Smooth muscle cell of the brain vasculature (primary cell): ENCODE results near the gene C1QTNF12.

Experiments
- DNase-seq: peaks from one replicate; pipeline ENCODE4 v3.0.0-alpha.2; 2012; ENCODE audit warnings: low read depth, low spot score

Gene C1QTNF12

GRCh38 chr1:1281533-1282321, 35.2 kb upstream of the C1QTNF12 start:
- DNase-seq, result no peak

- no peak for DNase-seq
Observed at GRCh38 chr1:1280782-1281481, 34.4 kb upstream of the C1QTNF12 start.

- DNase-seq, result no peak
Observed at GRCh38 chr1:1279028-1279427, 32.5 kb upstream of the C1QTNF12 start.

- DNase-seq, result no peak
Observed at GRCh38 chr1:1278620-1279019, 32.1 kb upstream of the C1QTNF12 start.

- no peak for DNase-seq
Observed at GRCh38 chr1:1275836-1276235, 29.3 kb upstream of the C1QTNF12 start.

- no peak for DNase-seq
Observed at GRCh38 chr1:1274931-1275431, 28.5 kb upstream of the C1QTNF12 start.

GRCh38 chr1:1274299-1274930, 27.9 kb upstream of the C1QTNF12 start:
- no peak for DNase-seq

- DNase-seq, result peak; percentile 75
Observed at GRCh38 chr1:1273512-1274298, 27.2 kb upstream of the C1QTNF12 start, which contains the start of gene UBE2J2. UBE2J2 (minus strand) TSS chr1:1273854; CDS start chr1:1267992, 5,862 bp downstream.

- DNase-seq, result no peak
Observed at GRCh38 chr1:1273209-1273511, 26.6 kb upstream of the C1QTNF12 start.

GRCh38 chr1:1272341-1273208, 26.1 kb upstream of the C1QTNF12 start:
- no peak for DNase-seq

GRCh38 chr1:1270813-1271212, 24.3 kb upstream of the C1QTNF12 start:
- no peak for DNase-seq

GRCh38 chr1:1268284-1268682, 21.8 kb upstream of the C1QTNF12 start:
- DNase-seq, result no peak

- DNase-seq, result no peak
Observed at GRCh38 chr1:1267488-1268283, 21.2 kb upstream of the C1QTNF12 start.

- DNase-seq, result peak; percentile 68
Observed at GRCh38 chr1:1264868-1265272, 18.3 kb upstream of the C1QTNF12 start.

- no peak for DNase-seq
Observed at GRCh38 chr1:1264026-1264425, 17.5 kb upstream of the C1QTNF12 start.

- DNase-seq, result no peak
Observed at GRCh38 chr1:1262758-1263157, 16.2 kb upstream of the C1QTNF12 start.

- no peak for DNase-seq
Observed at GRCh38 chr1:1262071-1262470, 15.5 kb upstream of the C1QTNF12 start.

GRCh38 chr1:1260843-1261560, 14.5 kb upstream of the C1QTNF12 start:
- no peak for DNase-seq

- no peak for DNase-seq
Observed at GRCh38 chr1:1259951-1260600, 13.6 kb upstream of the C1QTNF12 start.
